RWPE2 (cell line): Measurements from ENCODE around the gene NFS1.

ENCODE experiments used
- ATAC-seq: fragments of 200-7000 bp; cut with Tn5 transposase; 3 replicates; pipeline ENCODE4 v1.9.1; 2021; ENCODE audit warnings: low read depth
- DNase-seq: peaks from one replicate; pipeline ENCODE4 v3.0.0-alpha.2; 2020; ENCODE audit warnings: low spot score
- H3K27ac ChIP-seq: fragments of 450-650 bp; 2 replicates; pipeline ENCODE4 v1.5.1; 2017; ENCODE audit warnings: mild to moderate bottlenecking; ENCODE audit not compliant: poor library complexity, severe bottlenecking
- H3K27me3 ChIP-seq: fragments of 250-450 bp; sonication (Bioruptor Pico); 2 replicates; pipeline ENCODE4 v1.5.1; 2021; ENCODE audit warnings: mild to moderate bottlenecking, moderate library complexity; ENCODE audit not compliant: insufficient read depth, poor library complexity, severe bottlenecking
- H3K36me3 ChIP-seq: fragments of 250-450 bp; sonication (Bioruptor Pico); 2 replicates; pipeline ENCODE4 v1.5.1; 2020; ENCODE audit warnings: low read depth, mild to moderate bottlenecking, moderate library complexity
- H3K4me1 ChIP-seq: fragments of 250-450 bp; sonication (Bioruptor Pico); 2 replicates; pipeline ENCODE4 v1.5.1; 2021; ENCODE audit warnings: mild to moderate bottlenecking, moderate library complexity; ENCODE audit not compliant: insufficient read depth, poor library complexity, severe bottlenecking
- H3K4me3 ChIP-seq: fragments of 250-450 bp; sonication (Bioruptor Pico); 2 replicates; pipeline ENCODE4 v1.5.1; 2021; ENCODE audit warnings: mild to moderate bottlenecking, moderate library complexity; ENCODE audit not compliant: severe bottlenecking
- H3K9me3 ChIP-seq: fragments of 250-450 bp; sonication (Bioruptor Pico); 2 replicates; pipeline ENCODE4 v1.5.1; 2021; ENCODE audit warnings: mild to moderate bottlenecking, moderate library complexity; ENCODE audit not compliant: severe bottlenecking
- TF ChIP-seq, protein P1 (sequence below): fragments of 450-650 bp; IDR thresholded peaks from one replicate; pipeline ENCODE4 v1.5.1; 2017; ENCODE audit warnings: mild to moderate bottlenecking, moderate library complexity; ENCODE audit not compliant: poor library complexity, severe bottlenecking

Gene NFS1

GRCh38 chr20:35741892-35742740 is 43.0 kb upstream of the NFS1 start, which contains the start of gene RBM39:
RBM39 (minus strand) TSS chr20:35742260; CDS start chr20:35740874, 1,386 bp downstream.
- Histone ChIP-seq H3K27me3 (no peaks in the 10 kb centered on the region), H3K4me1 (peaks cover 40% of the 10 kb centered on the region), H3K27ac (peak within 1 kb of the TSS; percentile 86), H3K4me3 (peak within 1 kb of the TSS; percentile 92), H3K36me3 (peaks cover 48% of the 10 kb centered on the region), H3K9me3 (no peaks in the 10 kb centered on the region)
- peak; percentile 100 for DNase-seq
- ATAC-seq: peak; percentile 89
- TF ChIP-seq, protein P1, sequence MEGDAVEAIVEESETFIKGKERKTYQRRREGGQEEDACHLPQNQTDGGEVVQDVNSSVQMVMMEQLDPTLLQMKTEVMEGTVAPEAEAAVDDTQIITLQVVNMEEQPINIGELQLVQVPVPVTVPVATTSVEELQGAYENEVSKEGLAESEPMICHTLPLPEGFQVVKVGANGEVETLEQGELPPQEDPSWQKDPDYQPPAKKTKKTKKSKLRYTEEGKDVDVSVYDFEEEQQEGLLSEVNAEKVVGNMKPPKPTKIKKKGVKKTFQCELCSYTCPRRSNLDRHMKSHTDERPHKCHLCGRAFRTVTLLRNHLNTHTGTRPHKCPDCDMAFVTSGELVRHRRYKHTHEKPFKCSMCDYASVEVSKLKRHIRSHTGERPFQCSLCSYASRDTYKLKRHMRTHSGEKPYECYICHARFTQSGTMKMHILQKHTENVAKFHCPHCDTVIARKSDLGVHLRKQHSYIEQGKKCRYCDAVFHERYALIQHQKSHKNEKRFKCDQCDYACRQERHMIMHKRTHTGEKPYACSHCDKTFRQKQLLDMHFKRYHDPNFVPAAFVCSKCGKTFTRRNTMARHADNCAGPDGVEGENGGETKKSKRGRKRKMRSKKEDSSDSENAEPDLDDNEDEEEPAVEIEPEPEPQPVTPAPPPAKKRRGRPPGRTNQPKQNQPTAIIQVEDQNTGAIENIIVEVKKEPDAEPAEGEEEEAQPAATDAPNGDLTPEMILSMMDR: peak; percentile 53

DNA sequence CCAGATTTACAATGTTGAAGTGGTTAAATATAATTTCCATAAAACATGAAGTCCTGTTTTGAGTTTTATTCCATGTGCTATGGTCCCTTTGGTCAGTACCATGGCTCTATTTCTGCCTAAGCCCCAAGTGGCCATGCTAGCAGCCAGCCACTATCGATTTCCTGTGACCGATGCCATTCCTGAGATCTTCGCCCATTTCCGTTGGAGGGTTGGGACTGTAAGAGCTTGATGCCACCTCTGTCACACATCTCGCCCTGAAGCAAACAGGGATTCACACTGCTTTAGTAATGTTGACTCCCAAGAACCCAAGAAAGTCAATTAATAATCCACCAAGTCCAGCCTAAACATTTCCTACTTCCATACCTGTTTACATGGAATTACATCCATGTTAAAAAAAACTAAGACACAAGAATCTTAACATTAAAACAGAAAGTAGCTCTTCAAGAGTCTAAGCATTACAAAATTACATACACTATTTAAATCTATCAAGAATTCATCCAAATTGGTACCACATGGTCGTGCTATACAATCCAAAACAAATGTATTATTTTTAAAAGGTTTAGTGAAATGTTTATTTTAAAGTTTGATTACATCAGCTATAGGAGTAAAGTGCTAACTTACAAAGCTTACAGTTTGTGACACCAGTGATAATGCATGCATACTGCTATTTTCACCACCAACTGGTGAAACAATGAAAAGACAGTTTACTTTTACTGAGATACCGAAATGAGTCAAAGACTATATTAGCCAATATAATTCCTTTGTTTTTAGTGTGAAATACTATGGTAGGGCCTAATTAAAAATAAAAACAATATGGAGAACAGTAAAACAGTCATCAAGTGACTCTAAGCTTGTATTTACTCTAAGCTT is 40.4 kb upstream of the NFS1 start:
- no peaks in the 10 kb centered on the region for H3K9me3 ChIP-seq
- ATAC-seq: no peak
- TF ChIP-seq, protein P1: peak; percentile 75
- peak overlapping the region; percentile 86 for H3K27ac ChIP-seq
- H3K36me3 ChIP-seq: peaks cover 74% of the 10 kb centered on the region
- peaks cover 55% of the 10 kb centered on the region for H3K4me1 ChIP-seq
- peak overlapping the region; percentile 92 for H3K4me3 ChIP-seq
- no peaks in the 10 kb centered on the region for H3K27me3 ChIP-seq
- DNase-seq: peak; percentile 39

DNA sequence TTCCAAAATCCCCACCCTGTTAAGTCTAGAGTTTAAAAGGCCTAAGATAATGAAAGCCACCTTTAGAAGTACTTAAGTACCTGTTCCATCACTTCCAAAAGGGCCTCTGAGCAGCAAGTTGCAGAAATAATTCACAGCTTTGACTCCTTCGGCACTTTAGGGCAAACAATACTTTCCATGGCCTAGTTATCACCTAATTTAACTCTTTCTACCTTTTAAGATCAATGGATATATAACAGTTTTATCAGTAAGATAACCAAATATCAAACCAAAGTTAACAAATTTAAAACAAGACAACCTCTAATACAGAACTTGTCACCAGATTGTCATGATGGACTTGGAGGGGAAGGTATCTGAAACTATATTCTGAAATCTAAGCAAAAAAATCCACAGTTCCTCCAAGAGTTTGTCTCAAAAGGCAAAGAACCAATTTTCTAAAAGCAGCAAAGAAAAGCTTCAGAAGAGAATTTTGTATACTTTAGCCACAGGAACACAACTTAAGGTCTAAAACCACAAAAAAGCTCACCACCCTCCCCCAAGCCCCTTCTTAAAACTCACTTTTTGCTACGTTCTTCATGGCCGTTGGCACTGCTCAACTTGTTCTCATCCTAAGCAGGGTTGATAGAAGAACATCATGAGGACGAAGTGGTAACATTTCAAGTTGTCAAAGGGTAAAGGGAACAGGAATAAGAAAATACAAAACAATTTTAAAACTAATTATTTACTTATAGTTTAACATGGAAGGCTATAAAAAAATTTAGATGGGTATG is 39.4 kb upstream of the NFS1 start:
- no peak for ATAC-seq
- Histone ChIP-seq H3K4me1 (peaks cover 63% of the 10 kb centered on the region), H3K27ac (peak overlapping the region; percentile 86), H3K9me3 (no peaks in the 10 kb centered on the region), H3K27me3 (no peaks in the 10 kb centered on the region), H3K36me3 (peaks cover 83% of the 10 kb centered on the region), H3K4me3 (no peak overlapping the region)
- TF ChIP-seq, protein P1: no peak
- DNase-seq: no peak

DNA sequence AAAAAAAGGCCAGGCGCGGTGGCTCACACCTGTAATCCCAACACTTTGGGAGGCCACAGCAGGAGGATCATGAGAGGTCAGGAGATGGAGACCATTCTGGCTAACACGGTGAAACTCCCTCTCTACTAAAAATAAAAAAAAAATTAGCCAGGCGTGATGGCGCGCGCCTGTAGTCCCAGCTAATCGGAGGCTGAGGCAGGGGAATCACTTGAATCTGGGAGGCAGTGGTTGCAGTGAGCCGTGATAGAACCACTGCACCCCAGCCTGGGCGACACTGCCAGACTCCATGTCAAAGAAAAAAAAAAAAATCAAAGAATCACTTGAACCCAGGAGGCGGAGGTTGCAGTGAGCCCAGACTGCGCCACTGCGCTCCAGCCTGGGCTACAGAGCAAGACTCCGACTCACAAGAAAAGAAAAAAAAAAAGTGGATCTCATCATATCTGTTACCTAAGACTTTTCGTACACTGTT is 38.7 kb upstream of the NFS1 start:
- Histone ChIP-seq H3K4me1 (peaks cover 57% of the 10 kb centered on the region), H3K4me3 (no peak overlapping the region), H3K36me3 (peaks cover 90% of the 10 kb centered on the region), H3K9me3 (no peaks in the 10 kb centered on the region), H3K27me3 (no peaks in the 10 kb centered on the region), H3K27ac (no peak overlapping the region)
- ATAC-seq (no peak), DNase-seq (peak; percentile 38)
- TF ChIP-seq, protein P1: no peak
